SK-N-SH (cell line): Measurements from ENCODE around the gene CASP8. TPM values are rescaled to one million over a fixed set of nuclear protein-coding genes. Genes with fewer than 3 reads are reported as not detected.

Source experiments
- CTCF ChIA-PET: fragments of 300-600, 350-600 bp; formaldehyde crosslinking; extraction: SDS; loops from one replicate; lab custom pipeline; 2021; lab: Yijun Ruan, JAX
- POLR2A ChIA-PET: fragments of 350-600 bp; sonication (Branson Sonifier 250); formaldehyde crosslinking; extraction: SDS; loops from one replicate; lab custom pipeline; 2020; ENCODE audit warnings: antibody characterized with exemption, inconsistent platforms; lab: Yijun Ruan, JAX
- DNase-seq: peaks from one replicate; pipeline ENCODE4 v3.0.0; 2012
- H2AFZ ChIP-seq: fragments of 200-600 bp; sonication (generic); 2 replicates; pipeline ENCODE4 v1.8.1; 2016; ENCODE audit warnings: antibody characterized with exemption, mild to moderate bottlenecking, low read depth
- H3F3A ChIP-seq: fragments of 200-600 bp; sonication (generic); replicated peaks from 2 replicates; pipeline ENCODE3; 2016; ENCODE audit warnings: antibody characterized with exemption, mild to moderate bottlenecking; ENCODE audit not compliant: insufficient read depth
- H3K27ac ChIP-seq, 2 experiments: fragments of 200-500 bp in 1 of 2; fragments of 200-600 bp in 1 of 2; sonication (Bioruptor generic) in 1 of 2; sonication (generic), shearing (Covaris generic) in 1 of 2; 2 replicates each; pipeline versions ENCODE4 v1.5.1 to v1.6.1; 2014 to 2016; ENCODE audit warnings: low read depth in 2 of 2, inconsistent platforms in 1 of 2, low read length in 1 of 2, mild to moderate bottlenecking in 1 of 2, mixed read lengths in 1 of 2
- H3K27me3 ChIP-seq: fragments of 200-600 bp; sonication (generic), shearing (Covaris generic); 2 replicates; pipeline ENCODE4 v1.6.1; 2016; ENCODE audit warnings: mixed run types; ENCODE audit not compliant: insufficient read depth
- H3K36me3 ChIP-seq, 2 experiments: fragments of 200-500 bp in 1 of 2; fragments of 200-600 bp in 1 of 2; sonication (Bioruptor generic) in 1 of 2; sonication (generic) in 1 of 2; replicated peaks in 1 of 2; 2 replicates each; pipeline versions ENCODE3 to v1.5.1; 2014 to 2016; ENCODE audit warnings: low read length in 1 of 2, mild to moderate bottlenecking in 1 of 2; ENCODE audit not compliant: insufficient read depth in 2 of 2, control insufficient read depth in 1 of 2
- H3K4me1 ChIP-seq, 2 experiments: fragments of 200-500 bp in 1 of 2; fragments of 200-600 bp in 1 of 2; sonication (Bioruptor generic) in 1 of 2; sonication (generic), shearing (Covaris generic) in 1 of 2; 2 replicates each; pipeline versions ENCODE4 v1.5.1 to v1.6.1; 2014 to 2016; ENCODE audit warnings: low read depth in 1 of 2, low read length in 1 of 2, mixed run types in 1 of 2; ENCODE audit not compliant: insufficient read depth in 2 of 2, control insufficient read depth in 1 of 2
- H3K4me2 ChIP-seq: fragments of 200-600 bp; sonication (generic), shearing (Covaris generic); 2 replicates; pipeline ENCODE4 v1.6.1; 2017; ENCODE audit warnings: mixed run types
- H3K4me3 ChIP-seq, 2 experiments: fragments of 200-500 bp in 1 of 2; fragments of 200-600 bp in 1 of 2; sonication (Bioruptor generic) in 1 of 2; sonication (generic), shearing (Covaris generic) in 1 of 2; 2 replicates each; pipeline versions ENCODE4 v1.5.1 to v1.8.1; 2014 to 2016; ENCODE audit warnings: low read depth in 2 of 2, inconsistent platforms in 1 of 2, low read length in 1 of 2, mild to moderate bottlenecking in 1 of 2, mixed read lengths in 1 of 2, moderate library complexity in 1 of 2
- H3K79me2 ChIP-seq: fragments of 200-600 bp; sonication (generic); 2 replicates; pipeline ENCODE4 v1.8.1; 2017; ENCODE audit warnings: mild to moderate bottlenecking; ENCODE audit not compliant: insufficient read depth
- H3K9ac ChIP-seq: fragments of 200-600 bp; sonication (generic); 2 replicates; pipeline ENCODE4 v1.6.1; 2017; ENCODE audit warnings: mixed run types
- H3K9me2 ChIP-seq: fragments of 200-600 bp; sonication (generic); 2 replicates; pipeline ENCODE4 v1.6.1; 2017; ENCODE audit warnings: mixed run types
- H3K9me3 ChIP-seq: fragments of 200-600 bp; sonication (generic); 2 replicates; pipeline ENCODE4 v1.6.1; 2017; ENCODE audit warnings: mixed run types, mild to moderate bottlenecking, moderate library complexity
- H4K20me1 ChIP-seq: fragments of 200-600 bp; sonication (generic); 2 replicates; pipeline ENCODE4 v1.6.1; 2017; ENCODE audit warnings: mild to moderate bottlenecking, mixed run types; ENCODE audit not compliant: insufficient read depth
- CHD2 ChIP-seq: fragments of 150-350 bp; IDR thresholded peaks from 2 replicates; pipeline ENCODE4 v1.6.1; 2018; ENCODE audit warnings: low read length; ENCODE audit not compliant: partially characterized antibody
- FOSL2 ChIP-seq: IDR thresholded peaks from 2 replicates; pipeline ENCODE4 v1.4.0; 2012; ENCODE audit warnings: low read depth, mild to moderate bottlenecking, moderate library complexity, borderline replicate concordance
- MAX ChIP-seq: IDR thresholded peaks from 2 replicates; pipeline ENCODE4 v1.4.0; 2012; ENCODE audit warnings: low read depth
- MXI1 ChIP-seq: IDR thresholded peaks from 2 replicates; pipeline ENCODE4 v1.6.1; 2012; ENCODE audit warnings: mild to moderate bottlenecking, low read depth, low read length, improper control_type of control experiment
- NRF1 ChIP-seq: IDR thresholded peaks from 2 replicates; pipeline ENCODE4 v1.6.1; 2012; ENCODE audit warnings: low read depth, mild to moderate bottlenecking, low read length
- PBX3 ChIP-seq: IDR thresholded peaks from 2 replicates; pipeline ENCODE4; 2012
- POLR2AphosphoS5 ChIP-seq: IDR thresholded peaks from 2 replicates; pipeline ENCODE4 v1.6.1; 2012; ENCODE audit warnings: low read depth, low read length
- REST ChIP-seq: IDR thresholded peaks from 2 replicates; pipeline ENCODE4 v1.6.1; 2012; ENCODE audit warnings: mild to moderate bottlenecking, low read depth, low read length, moderate library complexity
- SMC3 ChIP-seq: IDR thresholded peaks from 2 replicates; pipeline ENCODE4 v1.6.1; 2012; ENCODE audit warnings: low read depth, low read length, improper control_type of control experiment
- TEAD4 ChIP-seq: IDR thresholded peaks from 2 replicates; pipeline ENCODE4 v1.4.0; 2012; ENCODE audit warnings: mild to moderate bottlenecking, borderline replicate concordance; ENCODE audit not compliant: insufficient read depth
- USF2 ChIP-seq: fragments of 150-350 bp; IDR thresholded peaks from 2 replicates; pipeline ENCODE4 v1.6.1; 2017; ENCODE audit warnings: antibody characterized with exemption, low read length, low read depth, borderline replicate concordance
- WGBS: methylation state at CpG from one replicate; pipeline ENCODE4 v1.1.6; 2017; ENCODE audit warnings: low lambda C conversion rate; 5-methylcytosine and 5-hydroxymethylcytosine counted together
- polyA plus RNA-seq, 3 experiments: library from polyadenylated mRNA; depleted of rRNA; stranded (reverse); fragments of >200 nt; gene quantifications; 2 replicates each; pipeline ENCODE4 v1.2.3, GENCODE V29; 2012

CASP8 gene
- polyA plus RNA-seq, 1 of the 3 experiments (the other 2 are of a cell fraction), result 13.1 TPM

- no peak for DNase-seq
- Histone ChIP-seq H3K27ac (no peak overlapping the region), H3K79me2 (peaks cover 17% of the 10 kb centered on the region)
- TF ChIP-seq CHD2, result no peak
- no peak for TF ChIP-seq NRF1
- no peak for TF ChIP-seq PBX3
- TF ChIP-seq MAX, result no peak
- TF ChIP-seq, all 33 proteins: peak for 0
- H3K9me3 ChIP-seq, result no peaks in the 10 kb centered on the region
- no peaks in the 10 kb centered on the region for H3K27me3 ChIP-seq
- no peak overlapping the region for H3K4me3 ChIP-seq
- no peak overlapping the region for H3K9ac ChIP-seq
- peaks cover 0 to 11% of the 10 kb centered on the region in 2 experiments; a peak in 1 of 4 replicates for H3K4me1 ChIP-seq
- 65% methylated on average over 2 of the region's 2 CpGs for WGBS
- peaks cover 3 to 7% of the 10 kb centered on the region in 2 experiments for H3K36me3 ChIP-seq
- no peak overlapping the region for H2AFZ ChIP-seq
- no peak overlapping the region for H3K4me2 ChIP-seq
- peaks cover 5% of the 10 kb centered on the region for H3F3A ChIP-seq
- no peaks in the 10 kb centered on the region for H4K20me1 ChIP-seq
- ChIA-PET CTCF (interaction anchor here (1.2 kb wide), 1 partner anchor 30 kb away, joined by 3 read pairs; no protein-coding TSS in a partner anchor), POLR2A (no interaction called here)
- no peaks in the 10 kb centered on the region for H3K9me2 ChIP-seq
Measured at GRCh38 chr2:201266629-201267028, 6.3 kb downstream of the CASP8 start.

- H3K9me2 ChIP-seq, result no peaks in the 10 kb centered on the region
- no peaks in the 10 kb centered on the region for H4K20me1 ChIP-seq
- H3K4me3 ChIP-seq, result no peak overlapping the region
- H3K36me3 ChIP-seq, result peaks cover 3 to 7% of the 10 kb centered on the region in 2 experiments
- peaks cover 5% of the 10 kb centered on the region for H3F3A ChIP-seq
- POLR2A ChIA-PET, result no interaction called here
- no peak overlapping the region for H3K27ac ChIP-seq
- H3K4me2 ChIP-seq, result no peak overlapping the region
- no peak for TF ChIP-seq FOSL2
- TF ChIP-seq SMC3, result no peak
- TF ChIP-seq MXI1, result no peak
- TF ChIP-seq POLR2AphosphoS5, result no peak
- no peak for TF ChIP-seq REST
- TF ChIP-seq USF2, result no peak
- TF ChIP-seq TEAD4, result no peak
- DNase-seq, result no peak
- CTCF ChIA-PET, result interaction anchor here (1.2 to 1.4 kb wide), 2 partner anchors 12 to 31 kb away, joined by 3 to 4 read pairs; no protein-coding TSS in a partner anchor
- no peak overlapping the region for H2AFZ ChIP-seq
- 93% methylated on average over 12 of the region's 12 CpGs for WGBS
- no peaks in the 10 kb centered on the region for H3K27me3 ChIP-seq
- no peaks in the 10 kb centered on the region for H3K9me3 ChIP-seq
- peaks cover 16% of the 10 kb centered on the region for H3K79me2 ChIP-seq
- H3K9ac ChIP-seq, result no peak overlapping the region
- H3K4me1 ChIP-seq, result peaks cover 0 to 11% of the 10 kb centered on the region in 2 experiments; a peak in 1 of 4 replicates
Measured at GRCh38 chr2:201267278-201268030, 7.1 kb downstream of the CASP8 start.
